Measurements from ENCODE around the gene NLRP13.

Gene NLRP13

GRCh38 chr19:55898911-55899310 lies 33.2 kb downstream of the NLRP13 start:
- DNase-seq, result no peak

- DNase-seq, result no peak
Measured at GRCh38 chr19:55882626-55883025, 49.5 kb downstream of the NLRP13 start.

- no peak for DNase-seq
Measured at GRCh38 chr19:55877211-55877610, 54.9 kb downstream of the NLRP13 start.

- no peak for DNase-seq
Measured at GRCh38 chr19:55870736-55871135, 61.4 kb downstream of the NLRP13 start.

GRCh38 chr19:55867101-55867500 lies 65.0 kb downstream of the NLRP13 start:
- no peak for DNase-seq

GRCh38 chr19:55866521-55866920 lies 65.6 kb downstream of the NLRP13 start:
- DNase-seq, result no peak

- no peak for DNase-seq
Measured at GRCh38 chr19:55858969-55859368, 73.2 kb downstream of the NLRP13 start.

- no peak for DNase-seq
Measured at GRCh38 chr19:55858401-55858800, 73.7 kb downstream of the NLRP13 start.

- DNase-seq, result no peak
Measured at GRCh38 chr19:55857974-55858373, 74.2 kb downstream of the NLRP13 start.

GRCh38 chr19:55857149-55857548 lies 75.0 kb downstream of the NLRP13 start:
- DNase-seq, result no peak

- no peak for DNase-seq
Measured at GRCh38 chr19:55855160-55855559, 77.0 kb downstream of the NLRP13 start.
